ENCODE measurements around the gene GTF2H4. TPM values are rescaled to one million over a fixed set of nuclear protein-coding genes. Genes with fewer than 3 reads are reported as not detected.
A peak's percentile ranks its signal among the peaks of the same experiment; 100 is the strongest.

GTF2H4 gene
- total and polyA plus RNA-seq, 10 of the 15 experiments (the other 5 are each of a cell fraction or from before 2014, with no cell fraction given), result 1.1 to 43.8 (median 18.9) TPM

- TF ChIP-seq CEBPZ (IDR thresholded peaks at IDR 0.05; ENCODE audit: low read depth, low read length) (no peak), STAT1 (conservative IDR thresholded peaks at IDR 0.05) (no peak), ZBTB33 (IDR thresholded peaks at IDR 0.05) (no peak), MAX (IDR thresholded peaks at IDR 0.05; ENCODE audit: low read depth, low read length) (no peak), CHD2 (IDR thresholded peaks at IDR 0.05; ENCODE audit: borderline replicate concordance, low read depth, low read length) (no peak), NR2C2 (IDR thresholded peaks at IDR 0.05; ENCODE audit: borderline replicate concordance, control insufficient read depth, insufficient read length, low read depth) (no peak), NFIC (IDR thresholded peaks at IDR 0.05; ENCODE audit: low read depth, low read length) (no peak), POLR2AphosphoS5 (IDR thresholded peaks at IDR 0.05; ENCODE audit: low read length) (peak; percentile 60; the same call in 1 of the 2 replicates), REST (IDR thresholded peaks at IDR 0.05; ENCODE audit: low read depth, low read length) (0 out of 2 replicates have a peak, but pooled peaks have one; percentile 31), NBN (IDR thresholded peaks at IDR 0.05) (no peak), GABPA (IDR thresholded peaks at IDR 0.05; ENCODE audit: low read depth) (peak; percentile 90), SREBF2 (IDR thresholded peaks at IDR 0.05; ENCODE audit: low read length) (no peak), ZNF217 (IDR thresholded peaks at IDR 0.05) (no peak), CTCF (IDR thresholded peaks at IDR 0.05 in 2 of 3, conservative IDR thresholded peaks at IDR 0.05 in 1 of 3; ENCODE audit: control insufficient read depth in 2 of 3, extremely low read depth in 1 of 3, insufficient read depth in 1 of 3, low read depth in 3 of 3, low read length in 3 of 3) (no peak), SIX5 (IDR thresholded peaks at IDR 0.05; ENCODE audit: low read depth, low read length, severe bottlenecking) (peak; percentile 37), SUZ12 (IDR thresholded peaks at IDR 0.05; ENCODE audit: unreplicated experiment) (no peak), IRF5 (IDR thresholded peaks at IDR 0.05; ENCODE audit: borderline replicate concordance) (no peak)
Measured at GRCh38 chr6:30955367-30956042, 47.5 kb downstream of the GTF2H4 start (continued).
